IMR-90 (cell line): ENCODE results near the gene COG1. TPM values are rescaled to one million over a fixed set of nuclear protein-coding genes. Genes with fewer than 3 reads are reported as not detected.

Source experiments
- ATAC-seq: fragments of 200-7000 bp; cut with Tn5 transposase; 2 replicates; pipeline ENCODE4 v1.9.1; 2020; ENCODE audit warnings: low read depth, mild to moderate bottlenecking, moderate library complexity
- BruUV-seq: library from RNA; stranded (reverse); fragments of 400-500 nt; replicated peaks from 2 replicates; lab custom pipeline; 2021; lab: Mats Ljungman, UMichigan
- CTCF ChIA-PET: fragments of 300-600 bp; formaldehyde crosslinking; extraction: SDS; loops from one replicate; lab custom pipeline; 2021; ENCODE audit warnings: antibody characterized with exemption; lab: Yijun Ruan, JAX
- POLR2A ChIA-PET: fragments of 300-600 bp; sonication (Branson Sonifier 250); formaldehyde crosslinking; loops from one replicate; lab custom pipeline; 2022; ENCODE audit warnings: antibody characterized with exemption; ENCODE audit not compliant: unreplicated experiment; lab: Charles Lee
- DNase-seq: peaks from one replicate; pipeline ENCODE4 v3.0.0; 2013
- H2AFZ ChIP-seq: replicated peaks from 2 replicates; pipeline ENCODE3; 2013; ENCODE audit warnings: low read length, mild to moderate bottlenecking; ENCODE audit not compliant: poor library complexity
- H2AK5ac ChIP-seq: 2 replicates; pipeline ENCODE4 v1.6.1; 2013; ENCODE audit warnings: low read depth, low read length, inconsistent platforms
- H2AK9ac ChIP-seq: replicated peaks from 2 replicates; pipeline ENCODE3; 2013; ENCODE audit warnings: mild to moderate bottlenecking, low read depth, low read length, moderate library complexity; ENCODE audit not compliant: poor library complexity
- H2BK120ac ChIP-seq: 2 replicates; pipeline ENCODE4 v1.6.1; 2013; ENCODE audit warnings: low read depth, low read length, inconsistent platforms
- H2BK15ac ChIP-seq: 3 replicates; pipeline ENCODE4 v1.6.1; 2013; ENCODE audit warnings: low read depth, low read length, inconsistent platforms
- H2BK20ac ChIP-seq: 2 replicates; pipeline ENCODE4 v1.6.1; 2013; ENCODE audit warnings: low read depth, mild to moderate bottlenecking, inconsistent platforms, low read length, moderate library complexity
- H2BK5ac ChIP-seq: 2 replicates; pipeline ENCODE4 v1.6.1; 2013; ENCODE audit warnings: mild to moderate bottlenecking, low read depth, low read length, inconsistent platforms; ENCODE audit not compliant: poor library complexity, severe bottlenecking
- H3K14ac ChIP-seq: replicated peaks from 2 replicates; pipeline ENCODE4 v1.6.1; 2013; ENCODE audit warnings: low read depth, low read length, inconsistent platforms
- H3K18ac ChIP-seq: 2 replicates; pipeline ENCODE4 v1.6.1; 2013; ENCODE audit warnings: low read depth, low read length, control low read depth
- H3K23ac ChIP-seq: 2 replicates; pipeline ENCODE4 v1.6.1; 2013; ENCODE audit warnings: low read depth, low read length, inconsistent platforms
- H3K27ac ChIP-seq: 2 replicates; pipeline ENCODE4 v1.5.1; 2013; ENCODE audit warnings: mild to moderate bottlenecking, control low read depth, low read length; ENCODE audit not compliant: insufficient read depth
- H3K27me3 ChIP-seq: 2 replicates; pipeline ENCODE4 v1.6.1; 2013; ENCODE audit warnings: low read length; ENCODE audit not compliant: control insufficient read depth, insufficient read depth
- H3K36me3 ChIP-seq: 2 replicates; pipeline ENCODE4 v1.6.1; 2013; ENCODE audit warnings: low read length, mixed read lengths; ENCODE audit not compliant: control insufficient read depth, insufficient read depth
- H3K4ac ChIP-seq: 2 replicates; pipeline ENCODE4 v1.6.1; 2013; ENCODE audit warnings: low read depth, low read length, inconsistent platforms
- H3K4me1 ChIP-seq: 2 replicates; pipeline ENCODE4 v1.6.1; 2013; ENCODE audit warnings: low read length, mixed read lengths; ENCODE audit not compliant: control insufficient read depth, insufficient read depth
- H3K4me2 ChIP-seq: 2 replicates; pipeline ENCODE4 v1.6.1; 2013; ENCODE audit warnings: low read depth, mild to moderate bottlenecking, control low read depth, low read length, moderate library complexity
- H3K4me3 ChIP-seq: 2 replicates; pipeline ENCODE4 v1.5.1; 2013; ENCODE audit warnings: low read depth, mild to moderate bottlenecking, control low read depth, low read length, moderate library complexity; ENCODE audit not compliant: insufficient read depth
- H3K56ac ChIP-seq: 2 replicates; pipeline ENCODE4 v1.6.1; 2013; ENCODE audit warnings: low read length, inconsistent platforms; ENCODE audit not compliant: insufficient read depth; ENCODE audit errors: extremely low read depth
- H3K79me1 ChIP-seq, 2 experiments: 2 replicates each; pipeline ENCODE4 v1.6.1; 2013; ENCODE audit warnings: low read length in 2 of 2, inconsistent platforms in 1 of 2, low read depth in 1 of 2
- H3K9ac ChIP-seq: 2 replicates; pipeline ENCODE4 v1.6.1; 2013; ENCODE audit warnings: low read depth, low read length, control low read depth
- H3K9me1 ChIP-seq: 2 replicates; pipeline ENCODE4 v1.6.1; 2013; ENCODE audit warnings: low read length, inconsistent platforms; ENCODE audit not compliant: insufficient read depth
- H3K9me3 ChIP-seq: 2 replicates; pipeline ENCODE4 v1.6.1; 2013; ENCODE audit warnings: low read length; ENCODE audit not compliant: control insufficient read depth, insufficient read depth
- H4K20me1 ChIP-seq: 2 replicates; pipeline ENCODE4 v1.6.1; 2013; ENCODE audit warnings: low read length, inconsistent platforms; ENCODE audit not compliant: insufficient read depth
- H4K5ac ChIP-seq: 2 replicates; pipeline ENCODE4 v1.6.1; 2013; ENCODE audit warnings: mild to moderate bottlenecking, low read depth, low read length, control low read depth
- H4K8ac ChIP-seq, 2 experiments: 2 replicates each; pipeline ENCODE4 v1.6.1; 2013; ENCODE audit warnings: low read depth in 2 of 2, low read length in 2 of 2, control low read depth in 1 of 2, inconsistent platforms in 1 of 2
- H4K91ac ChIP-seq: 2 replicates; pipeline ENCODE4 v1.6.1; 2013; ENCODE audit warnings: low read depth, low read length, inconsistent platforms; ENCODE audit not compliant: insufficient read depth
- BHLHE40 ChIP-seq: fragments of 150-350 bp; IDR thresholded peaks from 2 replicates; pipeline ENCODE4 v1.6.1; 2016; ENCODE audit warnings: mild to moderate bottlenecking, low read depth, low read length
- CEBPB ChIP-seq: IDR thresholded peaks from 2 replicates; pipeline ENCODE4 v1.6.1; 2012; ENCODE audit warnings: low read depth, low read length, improper control_type of control experiment
- CHD1 ChIP-seq: IDR thresholded peaks from 2 replicates; pipeline ENCODE4 v1.6.1; 2012; ENCODE audit warnings: low read depth, low read length, improper control_type of control experiment
- ELK1 ChIP-seq: fragments of 150-350 bp; IDR thresholded peaks from 2 replicates; pipeline ENCODE4 v1.6.1; 2016; ENCODE audit warnings: low read depth, mild to moderate bottlenecking, low read length, moderate library complexity, borderline replicate concordance
- FOS ChIP-seq: fragments of 150-350 bp; IDR thresholded peaks from 2 replicates; pipeline ENCODE4 v1.6.1; 2016; ENCODE audit warnings: low read depth, low read length
- MAFK ChIP-seq: IDR thresholded peaks from 2 replicates; pipeline ENCODE4 v1.6.1; 2012; ENCODE audit warnings: low read depth, low read length, improper control_type of control experiment
- MAZ ChIP-seq: IDR thresholded peaks from 2 replicates; pipeline ENCODE4 v1.6.1; 2012; ENCODE audit warnings: low read depth, mild to moderate bottlenecking, low read length, improper control_type of control experiment, moderate library complexity, borderline replicate concordance
- MXI1 ChIP-seq: IDR thresholded peaks from 2 replicates; pipeline ENCODE4 v1.6.1; 2012; ENCODE audit warnings: low read depth, mild to moderate bottlenecking, low read length, moderate library complexity, borderline replicate concordance
- NFE2L2 ChIP-seq: fragments of 150-350 bp; IDR thresholded peaks from 2 replicates; pipeline ENCODE4 v1.6.1; 2016; ENCODE audit warnings: low read depth, mild to moderate bottlenecking, low read length
- POLR2A ChIP-seq: IDR thresholded peaks from 2 replicates; pipeline ENCODE4 v1.6.1; 2012; ENCODE audit warnings: mild to moderate bottlenecking, low read depth, low read length
- RCOR1 ChIP-seq: IDR thresholded peaks from 2 replicates; pipeline ENCODE4 v1.6.1; 2012; ENCODE audit warnings: mild to moderate bottlenecking, low read length, improper control_type of control experiment; ENCODE audit not compliant: insufficient replicate concordance
- RFX5 ChIP-seq: IDR thresholded peaks from 2 replicates; pipeline ENCODE4 v1.8.0; 2012; ENCODE audit warnings: low read depth, mild to moderate bottlenecking, low read length, moderate library complexity
- SMC3 ChIP-seq: fragments of 150-350 bp; IDR thresholded peaks from 2 replicates; pipeline ENCODE4 v1.6.1; 2016; ENCODE audit warnings: low read depth, mild to moderate bottlenecking, antibody characterized with exemption, low read length, moderate library complexity
- WGBS, 2 experiments: methylation state at CpG; one replicate each; pipeline versions ENCODE4 v1.1.5 to v1.1.7; 2013; ENCODE audit warnings: missing lambda C conversion rate in 2 of 2; ENCODE audit not compliant: insufficient read length in 1 of 2; ENCODE audit errors: extremely low coverage in 2 of 2; 5-methylcytosine and 5-hydroxymethylcytosine counted together
- dilution Hi-C: fragments of 300-500 bp; cut with HindIII; formaldehyde crosslinking; loops from one replicate; pipeline ENCODE4 v1.14.3; 2018; ENCODE audit warnings: low sequenced_read_pairs; ENCODE audit not compliant: unreplicated experiment
- in situ Hi-C: fragments of 300-500 bp; cut with MboI; formaldehyde crosslinking; loops from 3 replicates; pipeline ENCODE4 v1.14.3; 2019; ENCODE audit warnings: low sequenced_read_pairs, inconsistent platforms, mixed read lengths
- intact Hi-C: fragments of 100-400 bp; cut with micrococcal nuclease; formaldehyde crosslinking; loops from 2 replicates; pipeline ENCODE4 v1.10.0; 2022
- polyA plus RNA-seq, 3 experiments: library from polyadenylated mRNA; depleted of rRNA; stranded (reverse); fragments of >200 nt; gene quantifications; 2 replicates each; pipeline ENCODE4 v1.2.3, GENCODE V29; 2012; ENCODE audit warnings: low replicate concordance in 1 of 3
- total RNA-seq: library from RNA; depleted of rRNA; stranded (reverse); fragments of >200 nt; gene quantifications from 2 replicates; pipeline ENCODE4 v1.2.3, GENCODE V29; 2012
- TF ChIP-seq, protein P1 (sequence below): conservative IDR thresholded peaks from 2 replicates; pipeline ENCODE4 v1.5.1; 2012; ENCODE audit warnings: mild to moderate bottlenecking, low read depth, low read length, improper control_type of control experiment
- TF ChIP-seq, protein P2 (sequence below): fragments of 150-350 bp; IDR thresholded peaks from 2 replicates; pipeline ENCODE4 v1.6.1; 2017; ENCODE audit warnings: mild to moderate bottlenecking, antibody characterized with exemption, low read length, low read depth

Gene COG1
- total and polyA plus RNA-seq, 2 of the 4 experiments (the other 2 are of a cell fraction): 18.3 to 35.1 TPM

DNA sequence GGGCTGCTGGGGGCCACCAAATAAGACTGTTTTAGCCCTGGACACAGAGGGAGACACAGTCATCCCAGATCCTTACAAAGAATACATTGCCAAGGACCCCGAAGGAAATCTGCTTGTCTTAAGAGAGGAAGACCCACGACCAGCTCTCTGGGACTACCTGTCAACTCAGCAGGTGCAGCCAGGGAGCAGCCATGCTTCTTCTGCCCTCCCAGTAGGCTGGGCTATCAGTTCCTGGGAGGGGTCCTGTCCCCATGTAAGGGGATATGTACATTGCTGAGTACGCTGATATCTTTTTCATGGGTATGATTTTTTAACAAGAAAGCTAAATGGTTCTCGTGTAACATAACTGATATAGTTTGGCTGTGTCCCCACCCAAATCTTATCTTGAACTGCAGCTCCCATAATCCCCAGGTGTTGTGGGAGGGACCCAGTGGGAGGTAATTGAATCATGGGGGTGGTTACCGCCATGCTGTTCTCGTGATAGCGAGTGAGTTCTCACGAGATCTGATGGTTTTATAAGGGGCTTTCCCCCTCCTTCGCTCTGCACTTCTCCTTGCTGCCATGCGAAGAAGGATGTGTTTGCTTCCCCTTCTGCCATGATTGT is 16.8 kb upstream of the COG1 start:
- Histone ChIP-seq H3K79me1 (no peaks in the 10 kb centered on the region), H3K56ac (no peak overlapping the region), H2BK15ac (no peak overlapping the region), H2BK20ac (no peak overlapping the region), H3K18ac (no peak overlapping the region), H3K4me2 (no peak overlapping the region), H3K9me1 (peaks cover 3% of the 10 kb centered on the region; the same call in 1 of the 2 replicates), H3K27me3 (no peaks in the 10 kb centered on the region), H3K4ac (no peak overlapping the region), H3K23ac (no peak overlapping the region), H2AFZ (no peak overlapping the region), H3K36me3 (no peaks in the 10 kb centered on the region), H4K8ac (no peak overlapping the region), H3K9me3 (no peaks in the 10 kb centered on the region), H3K14ac (no peak overlapping the region), H4K5ac (no peak overlapping the region), H3K4me1 (peaks cover 2% of the 10 kb centered on the region; the same call in 1 of the 2 replicates), H3K4me3 (no peak overlapping the region), H2AK5ac (no peak overlapping the region), H2BK120ac (no peak overlapping the region), H2BK5ac (no peak overlapping the region), H2AK9ac (no peak overlapping the region), H3K27ac (no peak overlapping the region), H4K20me1 (no peaks in the 10 kb centered on the region), H3K9ac (no peak overlapping the region), H4K91ac (no peak overlapping the region)
- ChIA-PET CTCF (interaction anchor here (1.0 kb wide), 1 partner anchor 451 kb away, joined by 3 read pairs; no protein-coding TSS in a partner anchor), POLR2A (no interaction called here)
- BruUV-seq: no TSS peak
- in situ Hi-C loops: no loop called here
- dilution Hi-C loops: no loop called here
- intact Hi-C loops: no loop called here
- DNase-seq: no peak
- WGBS, 2 experiments: no CpG with 5 or more reads among the region's 10 CpGs
- TF ChIP-seq CEBPB (no peak), FOS (no peak), NFE2L2 (no peak), SMC3 (no peak), MAFK (no peak), POLR2A (no peak), MAZ (no peak), RFX5 (no peak), MXI1 (no peak), ELK1 (no peak), RCOR1 (no peak), CHD1 (no peak), BHLHE40 (no peak)
- TF ChIP-seq, protein P1, sequence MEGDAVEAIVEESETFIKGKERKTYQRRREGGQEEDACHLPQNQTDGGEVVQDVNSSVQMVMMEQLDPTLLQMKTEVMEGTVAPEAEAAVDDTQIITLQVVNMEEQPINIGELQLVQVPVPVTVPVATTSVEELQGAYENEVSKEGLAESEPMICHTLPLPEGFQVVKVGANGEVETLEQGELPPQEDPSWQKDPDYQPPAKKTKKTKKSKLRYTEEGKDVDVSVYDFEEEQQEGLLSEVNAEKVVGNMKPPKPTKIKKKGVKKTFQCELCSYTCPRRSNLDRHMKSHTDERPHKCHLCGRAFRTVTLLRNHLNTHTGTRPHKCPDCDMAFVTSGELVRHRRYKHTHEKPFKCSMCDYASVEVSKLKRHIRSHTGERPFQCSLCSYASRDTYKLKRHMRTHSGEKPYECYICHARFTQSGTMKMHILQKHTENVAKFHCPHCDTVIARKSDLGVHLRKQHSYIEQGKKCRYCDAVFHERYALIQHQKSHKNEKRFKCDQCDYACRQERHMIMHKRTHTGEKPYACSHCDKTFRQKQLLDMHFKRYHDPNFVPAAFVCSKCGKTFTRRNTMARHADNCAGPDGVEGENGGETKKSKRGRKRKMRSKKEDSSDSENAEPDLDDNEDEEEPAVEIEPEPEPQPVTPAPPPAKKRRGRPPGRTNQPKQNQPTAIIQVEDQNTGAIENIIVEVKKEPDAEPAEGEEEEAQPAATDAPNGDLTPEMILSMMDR: no peak
- TF ChIP-seq, protein P2, sequence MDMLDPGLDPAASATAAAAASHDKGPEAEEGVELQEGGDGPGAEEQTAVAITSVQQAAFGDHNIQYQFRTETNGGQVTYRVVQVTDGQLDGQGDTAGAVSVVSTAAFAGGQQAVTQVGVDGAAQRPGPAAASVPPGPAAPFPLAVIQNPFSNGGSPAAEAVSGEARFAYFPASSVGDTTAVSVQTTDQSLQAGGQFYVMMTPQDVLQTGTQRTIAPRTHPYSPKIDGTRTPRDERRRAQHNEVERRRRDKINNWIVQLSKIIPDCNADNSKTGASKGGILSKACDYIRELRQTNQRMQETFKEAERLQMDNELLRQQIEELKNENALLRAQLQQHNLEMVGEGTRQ: no peak
- no peak for ATAC-seq
